IMR-90 (cell line): ENCODE measurements around the gene TCF7L1. TPM values are rescaled to one million over a fixed set of nuclear protein-coding genes. Genes with fewer than 3 reads are reported as not detected.

Experiments used
- ATAC-seq: fragments of 200-7000 bp; cut with Tn5 transposase; 2 replicates; pipeline ENCODE4 v1.9.1; 2020; ENCODE audit warnings: low read depth, mild to moderate bottlenecking, moderate library complexity
- BruUV-seq: library from RNA; stranded (reverse); fragments of 400-500 nt; replicated peaks from 2 replicates; lab custom pipeline; 2021; lab: Mats Ljungman, UMichigan
- CTCF ChIA-PET: fragments of 300-600 bp; formaldehyde crosslinking; extraction: SDS; loops from one replicate; lab custom pipeline; 2021; ENCODE audit warnings: antibody characterized with exemption; lab: Yijun Ruan, JAX
- POLR2A ChIA-PET: fragments of 300-600 bp; sonication (Branson Sonifier 250); formaldehyde crosslinking; loops from one replicate; lab custom pipeline; 2022; ENCODE audit warnings: antibody characterized with exemption; ENCODE audit not compliant: unreplicated experiment; lab: Charles Lee
- DNase-seq: peaks from one replicate; pipeline ENCODE4 v3.0.0; 2013
- H2AFZ ChIP-seq: replicated peaks from 2 replicates; pipeline ENCODE3; 2013; ENCODE audit warnings: low read length, mild to moderate bottlenecking; ENCODE audit not compliant: poor library complexity
- H2AK5ac ChIP-seq: 2 replicates; pipeline ENCODE4 v1.6.1; 2013; ENCODE audit warnings: low read depth, low read length, inconsistent platforms
- H2AK9ac ChIP-seq: replicated peaks from 2 replicates; pipeline ENCODE3; 2013; ENCODE audit warnings: mild to moderate bottlenecking, low read depth, low read length, moderate library complexity; ENCODE audit not compliant: poor library complexity
- H2BK120ac ChIP-seq: 2 replicates; pipeline ENCODE4 v1.6.1; 2013; ENCODE audit warnings: low read depth, low read length, inconsistent platforms
- H2BK15ac ChIP-seq: 3 replicates; pipeline ENCODE4 v1.6.1; 2013; ENCODE audit warnings: low read depth, low read length, inconsistent platforms
- H2BK20ac ChIP-seq: 2 replicates; pipeline ENCODE4 v1.6.1; 2013; ENCODE audit warnings: low read depth, mild to moderate bottlenecking, inconsistent platforms, low read length, moderate library complexity
- H2BK5ac ChIP-seq: 2 replicates; pipeline ENCODE4 v1.6.1; 2013; ENCODE audit warnings: mild to moderate bottlenecking, low read depth, low read length, inconsistent platforms; ENCODE audit not compliant: poor library complexity, severe bottlenecking
- H3K14ac ChIP-seq: replicated peaks from 2 replicates; pipeline ENCODE4 v1.6.1; 2013; ENCODE audit warnings: low read depth, low read length, inconsistent platforms
- H3K18ac ChIP-seq: 2 replicates; pipeline ENCODE4 v1.6.1; 2013; ENCODE audit warnings: low read depth, low read length, control low read depth
- H3K23ac ChIP-seq: 2 replicates; pipeline ENCODE4 v1.6.1; 2013; ENCODE audit warnings: low read depth, low read length, inconsistent platforms
- H3K27ac ChIP-seq: 2 replicates; pipeline ENCODE4 v1.5.1; 2013; ENCODE audit warnings: mild to moderate bottlenecking, control low read depth, low read length; ENCODE audit not compliant: insufficient read depth
- H3K27me3 ChIP-seq: 2 replicates; pipeline ENCODE4 v1.6.1; 2013; ENCODE audit warnings: low read length; ENCODE audit not compliant: control insufficient read depth, insufficient read depth
- H3K36me3 ChIP-seq: 2 replicates; pipeline ENCODE4 v1.6.1; 2013; ENCODE audit warnings: low read length, mixed read lengths; ENCODE audit not compliant: control insufficient read depth, insufficient read depth
- H3K4ac ChIP-seq: 2 replicates; pipeline ENCODE4 v1.6.1; 2013; ENCODE audit warnings: low read depth, low read length, inconsistent platforms
- H3K4me1 ChIP-seq: 2 replicates; pipeline ENCODE4 v1.6.1; 2013; ENCODE audit warnings: low read length, mixed read lengths; ENCODE audit not compliant: control insufficient read depth, insufficient read depth
- H3K4me2 ChIP-seq: 2 replicates; pipeline ENCODE4 v1.6.1; 2013; ENCODE audit warnings: low read depth, mild to moderate bottlenecking, control low read depth, low read length, moderate library complexity
- H3K4me3 ChIP-seq: 2 replicates; pipeline ENCODE4 v1.5.1; 2013; ENCODE audit warnings: low read depth, mild to moderate bottlenecking, control low read depth, low read length, moderate library complexity; ENCODE audit not compliant: insufficient read depth
- H3K56ac ChIP-seq: 2 replicates; pipeline ENCODE4 v1.6.1; 2013; ENCODE audit warnings: low read length, inconsistent platforms; ENCODE audit not compliant: insufficient read depth; ENCODE audit errors: extremely low read depth
- H3K79me1 ChIP-seq, 2 experiments: 2 replicates each; pipeline ENCODE4 v1.6.1; 2013; ENCODE audit warnings: low read length in 2 of 2, inconsistent platforms in 1 of 2, low read depth in 1 of 2
- H3K9ac ChIP-seq: 2 replicates; pipeline ENCODE4 v1.6.1; 2013; ENCODE audit warnings: low read depth, low read length, control low read depth
- H3K9me1 ChIP-seq: 2 replicates; pipeline ENCODE4 v1.6.1; 2013; ENCODE audit warnings: low read length, inconsistent platforms; ENCODE audit not compliant: insufficient read depth
- H3K9me3 ChIP-seq: 2 replicates; pipeline ENCODE4 v1.6.1; 2013; ENCODE audit warnings: low read length; ENCODE audit not compliant: control insufficient read depth, insufficient read depth
- H4K20me1 ChIP-seq: 2 replicates; pipeline ENCODE4 v1.6.1; 2013; ENCODE audit warnings: low read length, inconsistent platforms; ENCODE audit not compliant: insufficient read depth
- H4K5ac ChIP-seq: 2 replicates; pipeline ENCODE4 v1.6.1; 2013; ENCODE audit warnings: mild to moderate bottlenecking, low read depth, low read length, control low read depth
- H4K8ac ChIP-seq, 2 experiments: 2 replicates each; pipeline ENCODE4 v1.6.1; 2013; ENCODE audit warnings: low read depth in 2 of 2, low read length in 2 of 2, control low read depth in 1 of 2, inconsistent platforms in 1 of 2
- H4K91ac ChIP-seq: 2 replicates; pipeline ENCODE4 v1.6.1; 2013; ENCODE audit warnings: low read depth, low read length, inconsistent platforms; ENCODE audit not compliant: insufficient read depth
- CEBPB ChIP-seq: IDR thresholded peaks from 2 replicates; pipeline ENCODE4 v1.6.1; 2012; ENCODE audit warnings: low read depth, low read length, improper control_type of control experiment
- FOS ChIP-seq: fragments of 150-350 bp; IDR thresholded peaks from 2 replicates; pipeline ENCODE4 v1.6.1; 2016; ENCODE audit warnings: low read depth, low read length
- MAZ ChIP-seq: IDR thresholded peaks from 2 replicates; pipeline ENCODE4 v1.6.1; 2012; ENCODE audit warnings: low read depth, mild to moderate bottlenecking, low read length, improper control_type of control experiment, moderate library complexity, borderline replicate concordance
- WGBS, 2 experiments: methylation state at CpG; one replicate each; pipeline versions ENCODE4 v1.1.5 to v1.1.7; 2013; ENCODE audit warnings: missing lambda C conversion rate in 2 of 2; ENCODE audit not compliant: insufficient read length in 1 of 2; ENCODE audit errors: extremely low coverage in 2 of 2; 5-methylcytosine and 5-hydroxymethylcytosine counted together
- dilution Hi-C: fragments of 300-500 bp; cut with HindIII; formaldehyde crosslinking; loops from one replicate; pipeline ENCODE4 v1.14.3; 2018; ENCODE audit warnings: low sequenced_read_pairs; ENCODE audit not compliant: unreplicated experiment
- in situ Hi-C: fragments of 300-500 bp; cut with MboI; formaldehyde crosslinking; loops from 3 replicates; pipeline ENCODE4 v1.14.3; 2019; ENCODE audit warnings: low sequenced_read_pairs, inconsistent platforms, mixed read lengths
- intact Hi-C: fragments of 100-400 bp; cut with micrococcal nuclease; formaldehyde crosslinking; loops from 2 replicates; pipeline ENCODE4 v1.10.0; 2022
- polyA plus RNA-seq, 3 experiments: library from polyadenylated mRNA; depleted of rRNA; stranded (reverse); fragments of >200 nt; gene quantifications; 2 replicates each; pipeline ENCODE4 v1.2.3, GENCODE V29; 2012; ENCODE audit warnings: low replicate concordance in 1 of 3
- total RNA-seq: library from RNA; depleted of rRNA; stranded (reverse); fragments of >200 nt; gene quantifications from 2 replicates; pipeline ENCODE4 v1.2.3, GENCODE V29; 2012

The TCF7L1 gene
- total and polyA plus RNA-seq, 2 of the 4 experiments (the other 2 are of a cell fraction): 0.72 to 11.1 TPM

DNA sequence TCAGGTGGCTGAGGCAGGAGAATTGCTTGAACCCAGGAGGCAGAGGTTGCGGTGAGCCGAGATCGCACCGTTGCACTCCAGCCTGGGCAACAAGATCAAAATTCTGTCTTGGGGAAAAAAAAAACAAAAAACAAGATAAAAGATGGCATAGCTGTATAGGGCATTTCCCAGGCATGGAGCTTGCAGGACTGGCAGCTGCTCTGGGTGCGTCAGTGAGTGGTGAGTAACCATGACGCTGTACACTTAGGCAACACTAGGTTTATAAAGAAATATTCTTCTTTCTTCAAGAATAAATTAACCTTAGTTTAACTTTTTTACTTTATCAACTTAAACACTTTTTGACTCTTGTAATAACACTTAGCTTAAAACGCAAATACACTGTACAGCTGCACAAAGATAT, 179.2 kb downstream of the TCF7L1 start:
- H3K9me3 ChIP-seq: no peaks in the 10 kb centered on the region
- H3K4me2 ChIP-seq: no peak overlapping the region
- H3K27me3 ChIP-seq: no peaks in the 10 kb centered on the region
- peaks cover 31% of the 10 kb centered on the region for H3K9me1 ChIP-seq
- H3K14ac ChIP-seq: no peak overlapping the region
- no peak overlapping the region for H4K5ac ChIP-seq
- peaks cover 33% of the 10 kb centered on the region for H3K36me3 ChIP-seq
- H2BK120ac ChIP-seq: no peak overlapping the region
- TF ChIP-seq FOS: peak; percentile 71
- peak; percentile 92 for TF ChIP-seq CEBPB
- no peak for TF ChIP-seq MAZ
- ChIA-PET POLR2A (interaction anchor here (0.6 kb wide), 2 partner anchors 26 to 240 kb away, joined by 3 to 4 read pairs; no protein-coding TSS in a partner anchor), CTCF (interaction anchor here (0.6 to 0.9 kb wide), 2 partner anchors 12 to 90 kb away, joined by 3 to 5 read pairs; no protein-coding TSS in a partner anchor)
- ATAC-seq (peak; percentile 52), DNase-seq (peak; percentile 93)
- intact Hi-C loops (no loop called here), dilution Hi-C loops (no loop called here), in situ Hi-C loops (no loop called here)
- H2AK5ac ChIP-seq: no peak overlapping the region
- no peak overlapping the region for H3K23ac ChIP-seq
- no peak overlapping the region for H2BK20ac ChIP-seq
- H2BK5ac ChIP-seq: peak overlapping the region; percentile 82
- no peak overlapping the region for H2AFZ ChIP-seq
- no TSS peak for BruUV-seq
- H3K4me3 ChIP-seq: no peak overlapping the region
- WGBS, 2 experiments: 87% methylated on average over 4 of the region's 7 CpGs; no CpG with 5 or more reads in 1 of the 2 experiments
- no peak overlapping the region for H4K91ac ChIP-seq
- peaks cover 13 to 59% of the 10 kb centered on the region in 2 experiments; a peak in 3 of 4 replicates for H3K79me1 ChIP-seq
- H2AK9ac ChIP-seq: no peak overlapping the region
- H3K18ac ChIP-seq: no peak overlapping the region
- no peak overlapping the region for H3K56ac ChIP-seq
- H3K9ac ChIP-seq: no peak overlapping the region
- no peak overlapping the region for H3K4ac ChIP-seq
- no peak overlapping the region for H3K27ac ChIP-seq
- H2BK15ac ChIP-seq: no peak overlapping the region
- peaks cover 21% of the 10 kb centered on the region; the same call in 1 of the 2 replicates for H4K20me1 ChIP-seq
- H4K8ac ChIP-seq: no peak overlapping the region
- peaks cover 25% of the 10 kb centered on the region for H3K4me1 ChIP-seq
